HG03521 (cell line): ENCODE data around the gene SLC9A8.

Experiments
- ATAC-seq: cut with Tn5 transposase; IDR thresholded peaks from one replicate; pipeline ENCODE4 v1.9.1; 2021; ENCODE audit warnings: mild to moderate bottlenecking, moderate library complexity; ENCODE audit not compliant: unreplicated experiment

SLC9A8 gene

DNA sequence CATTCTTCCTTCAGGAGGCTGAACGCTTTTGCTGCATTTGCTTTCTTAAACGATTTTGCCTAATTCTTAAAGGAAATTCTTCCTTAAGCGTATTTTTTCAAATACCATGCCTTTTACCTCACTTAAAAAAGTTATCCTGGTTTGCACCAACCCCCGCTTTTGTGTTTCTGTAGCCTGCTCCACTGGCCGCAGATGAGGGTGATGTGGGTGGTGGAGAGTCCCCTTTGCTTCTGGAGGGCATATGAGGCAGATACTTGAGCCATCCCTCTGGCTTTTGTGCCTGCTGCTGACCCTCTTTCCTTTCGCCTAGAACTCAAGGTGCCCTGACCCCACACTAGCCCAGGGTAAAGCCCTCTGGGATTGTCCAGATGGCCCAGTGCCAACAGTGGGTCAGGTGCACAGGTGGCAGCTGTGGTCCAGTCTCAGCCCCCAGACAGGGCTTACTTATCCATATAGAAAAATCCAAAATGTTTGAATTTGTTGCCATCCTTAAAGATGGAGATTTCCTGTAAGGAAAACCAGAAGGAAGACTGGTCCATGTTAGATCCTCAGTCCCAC, 58.8 kb downstream of the SLC9A8 start:
- no peak for ATAC-seq

DNA sequence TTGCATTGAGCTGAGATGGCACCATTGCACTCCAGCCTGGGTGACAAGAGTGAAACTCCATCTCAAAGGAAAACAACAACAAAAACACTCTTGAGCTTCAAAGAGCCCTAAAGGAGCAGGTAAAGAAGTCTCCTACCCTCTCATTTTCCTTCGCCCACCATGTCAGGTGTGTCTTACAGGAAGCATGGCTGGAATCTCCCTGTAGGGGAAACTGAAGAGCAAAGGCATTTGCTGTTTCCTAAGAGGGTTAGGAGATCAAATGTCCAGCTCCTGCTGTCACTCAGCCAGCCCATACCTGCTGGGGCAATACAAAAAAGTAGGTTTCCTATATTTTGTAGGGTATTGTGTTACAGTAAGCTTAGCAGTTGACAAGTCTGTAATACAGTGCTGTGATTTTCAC, 59.4 kb downstream of the SLC9A8 start:
- no peak for ATAC-seq

DNA sequence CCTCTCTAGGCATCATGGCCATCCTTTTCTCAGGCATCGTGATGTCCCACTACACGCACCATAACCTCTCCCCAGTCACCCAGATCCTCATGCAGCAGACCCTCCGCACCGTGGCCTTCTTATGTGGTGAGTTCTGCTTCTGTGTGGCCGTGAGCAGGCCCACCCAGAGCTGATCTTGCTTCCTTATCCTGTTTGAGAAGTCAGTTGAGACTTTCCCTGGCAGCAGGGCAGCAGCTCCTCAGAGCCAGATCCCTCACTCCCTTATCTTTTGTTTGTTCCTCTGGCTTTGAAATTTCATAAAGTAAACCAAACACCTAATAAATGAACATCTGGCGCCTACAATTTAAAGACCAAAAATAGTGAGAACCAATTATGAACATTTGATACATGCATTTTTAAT, 62.1 kb downstream of the SLC9A8 start:
- ATAC-seq = no peak

DNA sequence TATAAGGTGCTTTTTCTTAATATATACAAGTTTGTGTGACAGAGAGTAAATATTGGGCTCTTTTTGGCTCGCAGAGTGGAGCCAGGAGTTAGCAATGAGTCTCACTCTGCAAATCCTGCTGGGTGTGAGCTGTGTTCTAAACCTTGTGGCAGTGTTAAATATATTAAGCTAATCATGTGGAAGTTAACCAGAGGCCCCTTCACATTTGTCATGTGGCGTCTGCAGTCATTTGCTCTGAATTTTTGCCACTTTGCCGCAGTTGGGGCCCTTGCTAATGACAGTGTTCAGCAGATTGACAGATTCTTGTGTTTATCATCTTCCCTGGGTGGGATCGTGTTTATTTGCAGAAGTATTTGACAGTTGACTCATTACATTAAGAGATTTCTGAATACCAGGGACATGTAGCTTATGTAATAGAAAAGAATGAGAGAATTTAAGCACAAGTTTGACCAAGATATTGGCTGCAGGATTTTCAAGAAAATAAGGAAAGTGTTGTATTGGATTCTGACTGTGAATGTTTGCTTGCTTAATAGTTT, 64.8 kb downstream of the SLC9A8 start:
- no peak for ATAC-seq

DNA sequence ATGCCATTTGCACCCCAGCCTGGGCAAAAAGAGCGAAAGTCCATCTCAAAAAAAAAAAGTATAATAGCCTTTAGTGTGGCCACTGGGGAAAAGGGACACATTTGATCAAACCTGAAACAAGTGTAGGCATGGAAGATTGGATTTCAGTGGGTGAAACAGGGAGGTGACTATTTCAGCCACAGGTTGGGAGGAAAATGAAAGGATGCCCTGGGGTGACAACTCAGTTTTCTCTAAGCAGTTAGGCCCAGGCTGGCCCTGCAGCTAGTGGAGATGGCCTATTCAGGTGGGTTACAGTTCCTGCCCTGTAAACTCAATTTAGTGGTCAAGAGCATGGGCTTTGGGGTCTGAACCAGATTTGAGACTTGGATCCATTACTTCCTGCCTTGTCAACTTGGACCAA, 66.3 kb downstream of the SLC9A8 start:
- ATAC-seq = no peak

DNA sequence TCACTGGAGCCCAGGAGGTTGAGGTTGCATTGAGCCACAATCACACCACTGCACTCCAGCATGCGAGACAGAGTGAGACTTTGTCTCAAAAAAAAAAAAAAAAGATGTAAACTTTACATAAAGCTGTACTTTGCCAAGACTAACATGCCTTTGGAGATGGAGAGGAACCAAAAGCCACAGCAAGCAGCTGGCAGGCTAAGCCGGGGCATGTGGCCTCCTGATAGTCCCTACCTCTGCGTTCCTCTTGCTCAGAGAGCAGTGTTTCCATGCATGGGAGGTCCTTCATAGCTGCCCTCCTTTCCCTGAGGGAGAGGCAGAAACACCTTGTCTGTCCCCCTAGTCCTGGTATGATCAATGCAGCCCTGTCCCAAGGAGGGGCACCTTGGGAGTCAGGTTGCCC, 67.5 kb downstream of the SLC9A8 start:
- no peak for ATAC-seq

DNA sequence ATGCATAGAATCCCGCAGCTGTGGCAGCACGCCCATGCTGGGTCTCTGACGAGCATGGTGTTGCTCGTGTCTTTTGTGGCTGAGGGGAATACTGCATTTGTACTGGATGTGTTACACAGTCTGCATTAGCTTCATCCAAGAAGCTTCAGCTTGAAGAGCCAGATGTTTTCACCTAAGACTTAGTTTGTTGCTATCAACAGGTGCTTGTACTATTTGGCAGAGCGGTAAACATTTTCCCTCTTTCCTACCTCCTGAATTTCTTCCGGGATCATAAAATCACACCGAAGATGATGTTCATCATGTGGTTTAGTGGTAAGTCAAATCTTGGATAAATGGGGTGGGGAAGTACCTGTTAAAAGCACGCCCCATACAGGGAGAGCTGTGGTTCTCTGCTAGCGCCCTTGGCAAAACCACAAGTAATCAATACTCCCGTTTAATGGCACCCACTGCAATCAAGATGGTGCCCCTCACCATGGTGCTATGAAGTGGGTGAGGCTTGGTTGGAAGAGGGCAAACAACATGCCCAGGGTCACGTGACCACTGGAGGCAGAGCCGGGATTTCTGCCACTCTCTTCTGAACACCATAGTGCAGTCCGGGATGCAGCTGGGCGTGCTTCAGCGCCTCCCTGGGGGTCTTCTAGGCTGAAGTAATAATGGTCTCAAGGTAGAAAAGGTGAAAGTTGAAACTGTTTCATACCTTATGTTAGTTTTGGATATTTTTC, 68.3 kb downstream of the SLC9A8 start:
- no peak for ATAC-seq

DNA sequence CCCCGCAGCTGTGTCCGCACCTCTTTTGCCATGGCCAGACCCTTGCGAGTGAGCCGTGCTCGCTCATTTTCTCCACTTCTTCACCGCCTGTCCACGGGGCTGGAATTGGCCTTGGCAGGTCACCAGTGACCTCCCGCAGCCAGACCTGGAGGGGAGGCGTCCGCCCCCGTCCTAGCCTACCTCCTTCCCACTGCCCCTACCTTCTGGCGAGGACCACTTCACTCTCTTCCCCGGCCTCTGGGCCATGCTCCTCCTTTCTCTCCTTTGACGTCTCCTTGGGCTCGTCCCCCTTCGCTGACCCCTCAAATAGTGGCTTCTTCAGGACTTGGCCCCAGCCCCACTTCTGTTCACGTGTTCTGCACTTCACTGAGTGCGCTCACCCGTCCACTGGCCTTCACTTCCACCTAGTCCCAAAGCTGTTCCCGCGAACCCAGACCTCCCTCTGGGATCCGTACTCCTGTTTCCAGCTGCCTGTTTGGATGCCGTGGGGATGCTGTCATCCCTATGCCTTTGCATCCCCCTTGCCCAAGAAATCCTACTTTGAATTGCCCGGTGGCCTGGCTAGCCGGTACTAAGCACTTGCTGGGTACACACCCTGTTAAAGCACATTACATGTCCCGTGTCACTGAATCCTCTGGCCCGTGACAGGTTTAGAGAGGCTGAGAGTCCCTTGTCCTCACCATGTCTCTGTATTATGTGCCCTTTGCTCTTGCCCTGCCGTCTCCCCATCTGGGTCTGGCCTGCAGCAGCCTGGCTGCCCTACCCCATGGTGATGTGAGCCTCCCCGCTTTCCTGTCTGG, 69.7 kb downstream of the SLC9A8 start:
- ATAC-seq = no peak

DNA sequence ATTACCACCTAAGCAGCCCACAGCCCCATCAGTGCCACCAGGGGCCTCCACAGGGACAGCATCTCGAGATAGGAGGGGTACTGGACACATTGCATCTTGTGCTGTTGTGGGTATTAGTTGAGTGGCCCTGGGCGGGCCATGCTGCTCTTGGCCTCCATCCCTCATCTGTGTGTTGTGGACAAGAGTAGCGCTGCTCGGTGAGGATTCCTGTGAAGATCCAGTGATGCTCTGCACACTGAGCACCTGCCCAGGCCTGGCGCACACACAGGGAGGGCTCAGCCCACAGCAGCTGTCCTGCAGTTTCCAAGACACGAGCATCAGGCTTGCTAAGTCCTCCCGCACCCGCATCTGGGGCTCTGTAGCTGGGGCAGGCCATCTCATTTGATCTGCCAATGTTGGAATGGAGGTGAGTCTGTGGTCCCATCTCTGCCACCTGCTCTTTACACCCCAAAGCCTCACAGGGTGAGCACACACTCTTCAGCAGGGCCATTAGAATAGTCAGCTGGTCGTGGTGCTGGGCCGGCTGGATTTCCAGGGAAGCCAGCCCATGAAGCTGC, 70.7 kb downstream of the SLC9A8 start:
- no peak for ATAC-seq

DNA sequence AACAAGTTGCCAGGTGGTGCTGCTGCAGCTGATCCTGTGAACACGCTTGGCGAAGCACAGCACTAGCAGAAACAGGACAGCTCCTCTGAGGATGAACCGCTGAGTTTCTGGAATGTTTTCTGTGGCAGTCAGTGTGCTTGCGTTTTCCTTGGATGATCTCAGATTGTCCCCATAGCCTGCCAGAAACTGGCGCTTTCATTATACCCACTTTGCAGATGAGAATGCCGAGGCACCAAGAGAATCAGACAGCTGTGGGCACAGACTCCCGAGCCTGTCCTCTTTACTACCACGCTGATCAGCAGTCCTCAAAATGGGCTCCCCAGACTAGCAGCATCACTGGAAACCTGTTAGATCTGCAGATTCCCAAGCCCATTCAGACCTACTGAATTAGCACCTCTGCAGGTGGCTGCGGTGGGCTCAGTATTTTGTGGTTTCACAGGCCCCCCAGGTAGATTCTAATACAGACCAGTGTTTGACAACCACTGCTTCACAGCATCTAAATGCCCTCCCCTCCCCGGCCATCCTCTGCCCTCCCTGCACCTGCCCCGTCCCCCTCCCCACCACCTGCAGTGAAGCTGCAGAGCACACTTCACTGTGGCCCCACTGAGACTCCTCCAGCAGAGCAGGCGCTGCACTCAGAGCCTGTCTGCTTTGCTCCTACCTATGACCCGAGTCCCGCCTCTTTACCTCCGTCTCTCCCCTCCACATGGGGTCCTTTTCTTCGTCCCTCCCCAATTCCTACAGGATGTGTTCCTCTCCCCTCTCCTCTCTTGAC, 73.1 kb downstream of the SLC9A8 start:
- no peak for ATAC-seq

DNA sequence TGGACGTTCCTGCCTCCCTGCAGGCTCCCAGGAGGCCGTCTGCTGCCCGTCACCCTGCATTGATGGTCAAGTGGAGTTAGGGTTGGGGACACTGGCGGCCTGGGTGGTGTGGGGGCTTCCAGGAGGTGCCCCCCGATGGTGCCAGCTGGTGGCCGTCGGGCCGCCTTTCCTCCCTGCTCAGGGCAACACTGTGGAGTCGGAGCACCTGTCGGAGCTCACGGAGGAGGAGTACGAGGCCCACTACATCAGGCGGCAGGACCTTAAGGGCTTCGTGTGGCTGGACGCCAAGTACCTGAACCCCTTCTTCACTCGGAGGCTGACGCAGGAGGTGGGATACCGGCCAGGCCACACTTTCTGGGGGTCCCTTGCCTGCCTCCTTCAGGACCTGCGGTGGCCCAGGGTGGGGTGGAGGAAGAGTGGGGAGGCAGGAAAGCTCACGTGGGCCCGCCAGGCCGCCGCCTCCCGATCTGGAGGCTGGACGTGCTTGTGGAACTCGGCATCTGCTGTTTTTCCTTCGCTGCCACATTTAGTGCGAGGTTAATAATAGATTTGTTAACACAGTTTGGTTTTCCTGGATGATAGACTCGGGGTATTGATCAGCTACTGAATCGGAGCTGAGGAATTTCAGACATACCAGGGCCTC, 74.1 kb downstream of the SLC9A8 start:
- no peak for ATAC-seq

DNA sequence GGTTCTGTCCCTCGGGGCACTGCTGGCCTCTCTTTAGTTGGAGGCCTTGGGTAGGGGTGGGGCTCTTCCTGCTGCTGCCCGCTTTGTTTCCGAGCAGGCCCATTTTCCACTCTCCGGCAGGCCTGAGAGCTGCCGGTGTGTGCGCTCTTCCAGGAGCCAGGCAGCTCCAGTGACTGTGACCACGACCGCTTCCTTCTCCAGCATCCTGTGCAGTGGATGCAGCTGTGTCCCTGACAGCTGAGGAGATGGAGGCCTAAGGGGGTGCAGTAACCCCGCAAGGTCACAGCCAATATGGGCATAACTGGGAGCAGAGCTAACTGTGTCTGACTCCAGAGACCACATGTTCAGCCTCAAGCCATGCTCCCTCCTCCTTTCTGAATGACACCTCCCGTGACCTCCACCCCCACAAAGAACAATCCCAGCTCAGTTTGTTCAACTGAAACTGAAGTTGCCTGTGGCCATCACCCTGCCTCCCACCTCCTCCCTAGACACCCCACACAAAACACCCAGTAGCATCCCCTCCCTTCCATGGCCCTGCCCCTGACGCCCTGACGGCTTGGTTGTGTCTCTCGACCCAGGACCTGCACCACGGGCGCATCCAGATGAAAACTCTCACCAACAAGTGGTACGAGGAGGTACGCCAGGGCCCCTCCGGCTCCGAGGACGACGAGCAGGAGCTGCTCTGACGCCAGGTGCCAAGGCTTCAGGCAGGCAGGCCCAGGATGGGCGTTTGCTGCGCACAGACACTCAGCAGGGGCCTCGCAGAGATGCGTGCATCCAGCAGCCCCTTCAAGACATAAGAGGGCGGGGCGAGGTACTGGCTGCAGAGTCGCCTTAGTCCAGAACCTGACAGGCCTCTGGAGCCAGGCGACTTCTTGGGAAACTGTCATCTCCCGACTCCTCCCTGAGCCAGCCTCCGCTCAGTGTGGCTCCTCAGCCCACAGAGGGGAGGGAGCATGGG, 74.9 kb downstream of the SLC9A8 start:
- ATAC-seq = no peak

DNA sequence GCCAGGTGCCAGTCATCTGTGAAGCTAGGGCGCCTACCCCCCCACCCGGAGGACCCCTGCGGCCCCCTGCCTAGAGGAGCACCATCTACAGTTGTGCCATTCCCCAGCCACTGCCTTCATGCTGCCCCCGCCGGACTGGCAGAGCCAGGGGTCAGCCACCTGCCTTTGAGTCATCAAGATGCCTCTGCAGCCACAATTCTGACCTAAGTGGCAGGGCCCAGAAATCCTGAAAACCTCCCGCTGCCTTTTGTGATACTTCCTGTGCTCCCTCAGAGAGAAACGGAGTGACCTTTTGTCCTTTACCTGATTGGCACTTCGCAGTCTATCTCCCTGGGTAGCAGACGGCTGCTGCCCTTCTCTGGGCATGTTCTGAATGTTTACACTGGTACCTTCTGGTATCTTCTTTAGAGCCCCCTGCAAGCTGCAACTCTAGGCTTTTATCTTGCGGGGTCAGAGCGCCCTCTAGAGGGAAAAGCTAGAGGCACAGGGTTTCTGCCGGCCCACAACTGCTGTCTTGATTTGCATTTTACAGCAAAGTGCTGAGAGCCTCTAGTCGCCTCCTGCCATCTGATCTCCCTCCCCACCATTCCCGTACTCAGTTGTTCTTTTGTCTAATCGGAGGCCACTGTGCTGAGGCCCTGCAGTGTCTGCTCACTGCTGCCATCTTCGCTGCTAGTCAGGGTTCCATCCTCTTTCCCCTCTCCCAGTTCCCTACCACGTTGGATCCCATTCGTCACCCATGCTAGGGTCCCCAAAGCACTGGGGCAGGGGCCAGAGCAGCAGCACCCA, 75.8 kb downstream of the SLC9A8 start:
- ATAC-seq = no peak

DNA sequence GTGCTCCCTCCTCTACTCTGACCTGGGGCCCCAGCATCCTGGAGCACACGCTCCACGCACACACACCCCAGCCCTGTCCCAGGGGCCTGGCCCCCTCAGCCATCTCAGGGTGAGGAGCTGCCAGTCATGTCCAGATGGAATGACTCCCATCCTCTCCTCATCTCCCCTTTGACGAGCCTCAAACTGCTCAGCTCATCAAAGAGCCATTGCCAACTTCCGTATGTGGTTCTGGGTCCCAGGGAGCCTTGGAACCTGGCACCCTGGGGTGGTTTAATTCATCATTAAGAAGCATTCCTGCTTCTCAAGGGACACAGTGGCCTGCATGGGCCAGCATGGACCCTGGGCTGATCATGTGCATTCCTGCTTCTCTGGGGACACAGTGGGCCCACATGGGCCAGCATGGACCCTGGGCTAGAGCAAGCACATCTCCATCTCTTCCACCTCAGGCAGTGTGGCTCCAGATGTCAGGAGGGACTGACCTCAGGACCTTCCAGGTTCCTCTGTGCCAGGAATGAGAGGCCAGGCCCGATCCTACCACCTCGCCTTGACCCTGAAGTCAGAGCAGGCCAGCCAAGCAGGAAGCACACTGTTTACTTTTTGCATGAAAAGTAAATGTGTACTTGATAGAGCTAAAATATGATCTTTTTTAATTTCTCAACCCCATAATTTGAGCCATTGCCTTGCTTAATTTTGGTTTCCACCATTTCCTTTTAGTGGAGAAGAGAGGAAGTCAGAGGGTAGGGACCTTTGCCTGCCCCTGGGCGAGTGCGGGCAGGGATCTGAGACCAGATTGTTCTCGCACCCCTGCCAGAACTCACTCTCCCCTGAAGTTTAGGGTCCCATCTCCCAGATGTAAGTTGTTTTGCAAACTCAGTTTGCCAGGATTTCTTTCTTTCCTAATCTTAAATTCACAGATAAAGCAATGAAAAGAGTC, 76.6 kb downstream of the SLC9A8 start:
- ATAC-seq = no peak

DNA sequence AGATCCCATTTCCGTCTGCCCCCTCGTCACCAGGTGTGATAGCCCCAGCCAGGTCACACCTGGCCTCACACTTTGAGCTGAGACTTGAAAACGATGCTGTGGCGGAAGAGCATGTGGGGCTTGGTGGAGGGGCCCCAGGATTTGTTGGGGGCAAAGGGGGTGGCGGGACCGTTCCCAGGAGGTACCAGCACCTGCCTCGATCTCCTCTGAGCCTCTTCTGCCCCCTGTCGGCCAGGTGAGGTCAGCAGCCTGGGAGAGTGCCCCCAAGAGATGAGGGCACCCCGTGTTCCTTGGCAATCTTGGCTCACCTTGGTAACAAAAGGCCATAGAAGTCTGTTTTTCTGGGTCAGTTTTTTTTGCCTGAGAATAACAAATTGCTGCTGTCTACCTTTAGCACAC, 77.3 kb downstream of the SLC9A8 start:
- no peak for ATAC-seq

DNA sequence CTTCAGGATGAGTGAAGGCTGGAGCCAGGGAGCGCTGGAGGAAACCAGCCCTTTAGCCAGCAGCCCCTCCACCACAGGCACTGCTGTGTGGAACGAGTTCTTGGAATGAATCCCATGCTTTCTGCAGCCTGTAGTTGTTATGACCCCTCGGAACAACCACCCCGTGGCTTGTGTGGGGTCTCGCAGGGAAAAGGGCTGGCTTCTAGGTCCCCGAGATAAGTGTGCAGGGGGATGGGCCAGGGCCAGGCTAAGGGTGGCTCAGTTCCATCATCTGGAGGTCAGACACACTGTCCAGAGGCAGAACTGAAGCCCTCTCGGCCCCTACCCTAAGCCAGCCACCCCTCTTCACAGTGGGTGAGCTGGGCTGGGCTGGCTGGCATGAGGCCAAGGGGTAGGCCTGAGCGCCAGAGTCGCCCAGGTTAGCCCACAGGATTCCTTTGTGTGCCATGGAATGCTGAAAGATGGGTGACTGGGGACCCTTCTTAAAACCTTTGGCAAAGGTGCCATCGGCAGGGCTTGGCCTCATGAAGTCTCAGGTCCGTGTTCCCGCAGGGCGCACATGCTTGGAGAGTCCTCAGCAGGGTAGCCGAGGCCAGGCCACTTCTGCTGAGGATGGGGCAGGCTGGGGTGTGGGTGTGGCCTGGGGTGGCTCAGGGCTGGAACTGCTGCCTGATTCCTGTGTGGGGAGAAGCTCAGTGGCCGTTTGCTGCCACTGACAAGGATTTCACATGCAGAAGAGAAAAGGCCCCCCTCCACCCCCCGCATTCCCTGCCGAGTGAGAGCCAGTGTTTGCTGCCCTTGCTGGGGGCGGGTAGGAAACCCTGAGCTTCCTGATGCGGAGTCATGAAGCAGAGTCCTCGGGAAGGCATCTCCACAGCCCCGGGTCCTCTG, 78.1 kb downstream of the SLC9A8 start:
- ATAC-seq = no peak
